A172 (cell line): ENCODE results near the gene ARHGAP25. TPM values are rescaled to one million over a fixed set of nuclear protein-coding genes. Genes with fewer than 3 reads are reported as not detected.

Source experiments
- DNase-seq: peaks from one replicate; pipeline ENCODE4 v3.0.0-alpha.2; 2015; ENCODE audit warnings: low spot score
- total RNA-seq: library from RNA; depleted of rRNA; stranded (reverse); fragments of >200 nt; shearing (Covaris generic); gene quantifications from 2 replicates; pipeline ENCODE4 v1.2.3, GENCODE V29; 2014; rRNA removed

Gene ARHGAP25
- total RNA-seq, 1 experiment from 2014 or later = not detected

GRCh38 chr2:68860111-68860510 lies 125.5 kb downstream of the ARHGAP25 start:
- DNase-seq = no peak

- DNase-seq = no peak
Measured at GRCh38 chr2:68861330-68861729, 126.7 kb downstream of the ARHGAP25 start.

- no peak for DNase-seq
Measured at GRCh38 chr2:68862889-68863288, 128.3 kb downstream of the ARHGAP25 start.

GRCh38 chr2:68863996-68864395 lies 129.4 kb downstream of the ARHGAP25 start:
- no peak for DNase-seq

GRCh38 chr2:68865108-68865507 lies 130.5 kb downstream of the ARHGAP25 start:
- DNase-seq = no peak

- peak; percentile 81 for DNase-seq
Measured at GRCh38 chr2:68870215-68870614, 135.6 kb downstream of the ARHGAP25 start.

GRCh38 chr2:68871159-68871764 lies 136.7 kb downstream of the ARHGAP25 start, which contains the start of gene BMP10:
Gene BMP10, minus strand, starts transcription at chr2:68871397. Its CDS starts 39 bp downstream, at chr2:68871358.
- no peak for DNase-seq

Other genes starting within 250 kb of the ARHGAP25 start
- not detected in 2 replicates for gene PROKR1, start 91.2 kb upstream of the ARHGAP25 start, total RNA-seq
- 0.46 TPM in 1 of 2 replicates, not detected in the other for gene BMP10, start 136.6 kb downstream of the ARHGAP25 start, total RNA-seq
- gene GKN2, start 218.1 kb downstream of the ARHGAP25 start, total RNA-seq = 0.24 and 1.9 TPM in 2 replicates
- gene GKN1, start 239.8 kb downstream of the ARHGAP25 start, total RNA-seq = not detected in 2 replicates